GM19438 (cell line): Measurements from ENCODE around the gene TMEM245.
"Not testable (repeated sequence)": the region's sequence is repeated elsewhere in the genome, so short reads cannot be mapped to it uniquely, and the experiment has no call there.

Experiments
- ATAC-seq: cut with Tn5 transposase; IDR thresholded peaks from one replicate; pipeline ENCODE4 v1.9.1; 2021; ENCODE audit warnings: low read depth; ENCODE audit not compliant: unreplicated experiment

Gene TMEM245

DNA sequence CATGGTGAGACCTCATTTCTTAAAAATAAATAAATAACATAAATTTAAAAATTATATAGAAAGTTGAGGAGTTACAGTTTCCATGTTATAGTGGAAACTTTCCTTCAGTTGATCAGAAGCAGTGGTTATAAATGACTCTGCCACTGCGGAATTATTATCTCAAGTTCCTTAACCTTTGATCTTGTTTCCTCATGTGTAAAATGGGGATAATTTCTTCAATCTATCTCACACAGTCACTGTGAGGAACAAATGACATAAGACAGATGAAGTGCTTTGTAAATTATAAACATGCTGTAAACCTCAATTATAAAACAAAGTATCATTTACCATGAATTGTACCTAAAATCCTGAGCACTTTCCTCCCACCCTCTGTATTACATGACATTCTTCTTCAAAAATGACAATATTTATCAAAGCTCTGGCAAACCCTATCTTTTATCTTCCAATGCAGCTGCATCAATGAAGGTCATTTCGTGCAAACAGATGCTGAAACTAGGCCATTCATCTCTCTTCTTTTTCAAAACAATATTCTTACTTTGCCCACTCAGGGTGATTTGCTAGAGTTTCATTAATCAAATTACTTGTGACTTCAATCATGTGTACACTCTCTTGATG, 46.8 kb downstream of the TMEM245 start:
- ATAC-seq: no peak

DNA sequence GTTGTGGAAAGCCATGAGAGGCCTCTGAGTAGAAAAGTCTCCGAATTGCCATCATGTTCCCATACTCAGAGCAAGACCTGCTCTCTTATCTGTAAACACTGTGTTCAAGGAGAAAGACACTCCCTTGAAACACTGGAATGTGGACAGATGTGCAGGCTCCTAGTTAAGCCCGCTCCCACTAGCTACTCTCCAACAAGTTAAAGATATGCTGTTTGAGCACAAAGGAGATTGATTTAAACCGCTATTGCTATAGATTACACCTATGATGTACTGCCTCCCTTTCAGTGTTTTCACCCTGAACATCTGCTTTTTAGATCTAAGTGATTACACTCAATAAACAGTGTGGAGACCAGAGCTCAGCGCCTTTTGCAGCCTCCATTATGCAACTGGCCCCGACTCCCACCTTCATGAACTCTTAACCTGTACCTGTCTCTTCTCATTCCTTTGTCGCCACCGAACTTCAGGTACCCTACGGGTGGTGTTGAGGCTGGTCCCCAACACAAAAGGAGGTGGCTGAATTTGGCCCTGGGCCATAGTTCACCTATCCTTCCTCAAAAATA, 47.5 kb downstream of the TMEM245 start:
- ATAC-seq: no peak

DNA sequence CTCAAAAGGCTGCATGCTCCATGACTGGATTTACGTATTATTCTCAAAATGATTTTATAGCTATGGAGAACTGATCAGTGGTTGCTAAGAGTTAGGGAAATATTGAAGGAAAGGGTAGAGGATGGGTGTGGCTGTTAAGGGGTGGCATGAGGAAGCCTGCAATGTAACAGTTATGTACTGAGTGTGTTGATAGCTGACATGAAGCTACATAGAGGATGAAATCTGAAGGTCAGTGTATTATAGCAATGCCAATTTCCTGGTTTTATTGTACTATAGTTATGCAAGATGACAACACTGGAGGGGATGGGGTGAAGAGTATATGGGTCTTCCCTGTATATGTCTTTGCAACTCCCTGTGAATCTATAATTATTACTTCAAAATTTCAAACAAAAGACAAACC, 51.0 kb downstream of the TMEM245 start:
- no peak for ATAC-seq

DNA sequence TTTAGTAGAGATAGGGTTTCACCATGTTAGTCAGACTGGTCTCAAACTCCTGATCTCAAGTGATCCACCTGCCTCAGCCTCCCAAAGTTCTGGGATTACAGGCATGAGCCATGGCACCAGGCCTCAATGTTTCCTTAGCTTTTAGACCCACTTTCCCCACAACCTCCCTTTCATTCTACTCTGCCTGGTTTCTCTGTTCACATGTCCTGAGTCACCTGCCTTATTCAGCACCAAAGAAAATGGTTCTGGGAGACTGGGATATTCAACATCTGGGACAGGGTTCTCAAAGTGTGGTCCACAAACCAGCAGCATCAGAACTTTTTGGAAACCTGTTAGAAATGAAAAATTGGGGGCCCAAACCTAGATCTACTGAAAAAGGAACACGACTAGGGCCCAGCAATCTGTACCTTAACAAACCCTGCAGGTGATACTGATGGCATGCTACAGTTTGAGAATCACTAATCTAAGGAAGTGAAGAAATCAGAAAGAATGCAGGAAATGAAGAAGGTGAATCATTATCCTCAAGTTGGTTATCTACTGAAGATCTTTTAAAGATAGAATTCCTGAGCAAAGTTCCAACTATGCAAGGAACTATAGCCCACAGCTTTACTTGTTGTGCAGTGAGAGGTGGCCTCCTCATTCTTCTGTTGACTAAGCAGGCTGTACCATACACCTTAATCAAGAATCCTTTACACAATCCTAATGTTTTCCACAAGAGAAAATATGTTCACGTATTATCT, 54.6 kb downstream of the TMEM245 start:
- ATAC-seq: no peak

DNA sequence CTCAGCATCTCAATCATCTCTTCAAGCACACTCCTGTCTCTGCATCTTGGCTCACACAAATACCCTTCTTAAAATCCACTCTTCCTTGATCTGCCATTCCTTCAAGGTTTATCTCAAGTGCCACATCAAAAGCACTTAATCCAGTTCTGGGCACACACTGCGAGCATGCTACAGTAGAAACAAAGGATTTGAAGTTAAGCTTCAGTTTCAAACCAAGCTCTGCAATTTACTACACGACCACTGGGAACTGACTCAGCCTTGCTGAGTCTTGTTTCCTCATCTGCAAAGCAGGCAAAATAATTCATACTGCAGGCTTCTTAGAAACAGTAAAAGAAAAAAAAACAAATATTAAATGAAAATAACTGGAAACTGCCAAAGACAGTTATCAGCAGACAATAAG, 56.0 kb downstream of the TMEM245 start:
- ATAC-seq: no peak

DNA sequence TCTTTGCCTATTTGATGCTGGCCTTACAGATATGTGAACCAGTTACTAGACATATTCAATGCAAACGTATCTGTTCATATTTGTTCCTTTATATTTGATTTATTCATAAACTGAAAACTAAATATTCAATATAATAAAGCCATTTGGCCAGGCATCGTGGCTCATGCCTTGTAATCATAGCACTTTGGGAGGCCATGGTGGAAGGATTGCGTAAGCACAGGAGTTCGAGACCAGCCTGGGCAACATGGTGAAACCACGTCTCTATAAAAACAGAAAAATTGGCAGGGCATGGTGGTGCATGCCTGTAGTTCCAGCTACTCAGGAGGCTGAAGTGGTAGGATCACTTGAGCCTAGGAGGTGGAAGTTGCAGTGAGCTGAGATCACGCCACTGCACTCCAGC, 57.2 kb downstream of the TMEM245 start:
- ATAC-seq: no peak

DNA sequence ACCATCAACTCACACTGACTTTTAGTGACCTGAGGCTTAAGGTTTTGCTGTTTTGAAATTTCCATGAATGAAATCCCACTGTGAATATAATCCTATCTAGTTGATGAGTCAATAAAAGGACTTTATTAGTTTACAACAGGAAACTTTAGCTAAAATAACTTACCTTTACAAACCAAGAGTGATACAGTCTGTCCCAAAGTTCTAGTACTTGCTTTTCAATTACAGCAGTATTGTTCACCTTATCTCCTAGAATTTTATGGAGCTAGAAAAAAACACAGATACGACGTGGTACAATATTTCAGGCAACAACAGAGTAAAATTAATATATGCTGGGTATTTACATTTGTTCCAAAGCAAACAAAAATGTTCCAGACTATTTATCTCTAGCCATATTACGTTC, 59.6 kb downstream of the TMEM245 start:
- ATAC-seq: no peak

DNA sequence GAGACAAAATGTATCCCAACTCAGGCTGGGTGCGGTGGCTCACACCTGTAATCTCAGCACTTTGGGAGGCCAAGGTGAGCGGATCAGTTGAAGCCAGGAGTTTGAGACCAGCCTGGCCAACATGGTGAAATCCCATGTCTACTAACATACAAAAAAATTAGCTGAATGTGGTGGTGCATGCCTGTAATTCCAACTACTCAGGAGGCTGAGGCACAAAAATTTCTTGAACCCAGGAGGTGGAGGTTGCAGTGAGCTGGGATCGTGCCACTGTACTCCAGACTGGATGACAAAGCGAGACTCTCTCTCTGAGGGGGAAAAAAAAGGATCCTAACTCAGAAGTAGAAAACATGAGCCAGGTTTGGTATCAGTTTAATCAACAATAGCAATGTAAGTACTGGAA, 66.6 kb downstream of the TMEM245 start:
- not testable (repeated sequence) for ATAC-seq

DNA sequence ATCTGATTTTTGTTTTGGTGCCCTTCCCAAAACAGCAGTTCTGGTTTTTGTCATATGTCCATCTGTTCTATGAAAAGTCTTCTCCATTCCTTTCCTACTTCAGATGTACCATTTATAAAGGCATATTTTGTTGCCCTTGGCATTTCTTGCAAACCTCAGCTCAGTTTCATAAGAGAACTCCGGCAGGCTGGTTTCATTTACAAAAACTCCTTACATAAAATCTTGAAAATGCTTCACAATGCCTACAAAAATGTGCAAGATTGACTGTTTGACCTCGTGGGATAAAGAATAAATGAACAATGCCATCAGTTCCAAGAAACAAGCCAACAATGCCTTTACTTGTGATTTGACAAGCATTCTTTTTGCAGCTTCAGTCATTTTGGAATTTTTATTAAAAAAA, 67.3 kb downstream of the TMEM245 start:
- ATAC-seq: no peak

DNA sequence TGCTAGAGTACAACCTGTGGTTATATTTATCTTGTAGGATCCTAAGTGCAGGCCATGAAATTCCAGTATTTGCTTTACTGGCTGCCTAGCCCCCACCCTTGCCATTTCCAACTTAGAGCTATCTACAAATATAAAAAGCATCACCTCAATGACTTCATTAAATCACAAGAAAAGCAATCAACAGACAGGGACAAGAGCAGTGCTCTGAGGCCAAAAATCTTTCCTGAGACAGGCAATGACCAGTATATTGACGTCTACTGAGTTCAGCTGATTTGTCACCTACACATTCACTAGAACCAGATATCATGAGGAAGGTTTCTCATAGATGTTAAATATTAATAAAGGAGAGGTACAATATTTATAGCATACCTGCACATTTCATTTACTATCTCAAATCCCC, 68.0 kb downstream of the TMEM245 start:
- no peak for ATAC-seq

DNA sequence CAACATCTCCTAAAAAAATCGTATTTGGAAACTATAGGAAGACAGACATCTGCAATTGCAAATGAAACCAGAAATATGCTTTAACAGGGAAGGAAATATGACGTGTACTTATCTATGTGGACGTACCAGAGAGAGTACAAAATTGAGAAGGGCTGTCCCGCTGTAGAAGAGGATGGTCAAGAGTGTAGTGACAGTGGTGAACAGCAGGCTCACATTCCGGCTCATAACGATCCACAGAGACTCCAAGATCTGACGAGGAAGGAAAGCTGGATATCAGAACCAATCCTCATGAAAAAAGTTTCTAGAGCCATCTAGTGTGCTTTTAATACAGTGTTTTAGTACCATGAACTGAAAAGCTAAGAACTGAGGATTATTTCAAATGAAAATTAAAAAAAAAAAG, 69.3 kb downstream of the TMEM245 start:
- no peak for ATAC-seq

DNA sequence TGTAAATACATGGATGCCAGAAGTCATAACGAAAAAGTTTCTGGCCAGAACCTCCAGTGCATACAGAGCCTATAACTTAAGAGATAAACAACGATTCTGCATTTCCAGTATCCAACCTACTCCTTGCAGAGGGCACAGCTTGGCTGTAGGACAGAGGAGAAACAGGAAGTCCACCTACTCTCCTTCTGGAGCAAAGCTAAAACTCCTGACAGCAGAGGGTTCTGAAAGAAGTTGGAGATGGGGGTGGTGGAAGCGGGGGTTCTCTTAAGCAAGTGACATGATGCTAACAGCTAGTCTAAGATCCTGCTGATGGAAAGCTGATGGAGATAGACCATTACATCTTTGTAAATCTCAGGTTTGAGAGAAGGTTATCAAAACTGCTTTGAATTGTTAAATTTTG, 70.9 kb downstream of the TMEM245 start:
- ATAC-seq: no peak

DNA sequence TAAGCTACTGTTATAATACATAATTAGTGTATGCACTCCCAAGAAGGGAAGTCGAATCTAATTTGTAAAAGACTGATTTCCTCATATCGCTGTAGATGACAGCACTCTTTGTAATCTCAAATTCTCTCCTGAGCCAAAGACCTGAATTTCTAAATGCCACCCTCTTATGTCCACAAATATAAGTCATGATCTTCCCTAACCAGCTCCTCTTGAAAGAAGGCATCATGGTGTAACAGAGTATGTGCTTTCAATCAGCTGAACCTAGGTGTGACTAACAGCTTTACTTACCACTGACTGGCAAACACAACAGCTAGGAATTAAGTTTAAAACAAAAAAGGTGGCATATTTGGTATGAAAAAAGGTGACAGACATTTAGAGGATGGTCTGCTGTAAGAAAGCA, 72.5 kb downstream of the TMEM245 start:
- ATAC-seq: no peak

DNA sequence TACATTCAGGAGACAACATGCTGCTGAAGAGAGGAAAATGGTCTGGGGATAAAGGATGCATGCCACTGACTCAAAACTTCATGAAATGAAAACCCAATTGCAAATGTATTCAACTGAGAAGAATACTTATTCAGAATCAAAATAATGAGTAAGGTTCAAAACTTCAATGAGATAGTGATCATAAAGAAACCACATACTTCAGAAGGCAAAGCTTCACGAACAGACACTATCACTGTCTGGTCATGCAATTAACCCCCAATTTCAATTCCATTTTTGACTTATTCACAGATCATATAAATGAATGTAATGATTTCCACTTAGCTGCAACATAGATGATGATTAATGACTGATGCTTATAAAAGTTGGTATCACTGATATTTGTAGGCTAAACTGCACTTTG, 73.4 kb downstream of the TMEM245 start:
- ATAC-seq: no peak

DNA sequence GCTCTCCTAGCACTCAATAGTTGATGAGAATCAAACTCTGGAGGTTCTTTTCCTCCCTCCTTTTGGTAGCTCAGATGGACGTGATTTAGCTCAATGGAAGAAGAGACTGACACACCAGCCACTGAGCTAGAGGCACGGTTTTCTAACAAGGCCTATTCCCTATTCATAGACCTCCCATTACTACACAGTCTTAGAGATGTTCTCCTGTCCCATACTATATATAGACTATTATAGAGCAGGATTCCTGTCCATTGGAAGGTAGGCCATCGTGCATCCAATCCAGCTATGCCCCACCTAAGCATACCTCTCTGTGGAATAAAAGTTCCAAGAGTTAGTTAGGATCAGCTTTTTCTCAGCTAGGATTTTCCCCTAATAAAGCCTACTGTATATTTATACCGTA, 76.2 kb downstream of the TMEM245 start:
- ATAC-seq: no peak

DNA sequence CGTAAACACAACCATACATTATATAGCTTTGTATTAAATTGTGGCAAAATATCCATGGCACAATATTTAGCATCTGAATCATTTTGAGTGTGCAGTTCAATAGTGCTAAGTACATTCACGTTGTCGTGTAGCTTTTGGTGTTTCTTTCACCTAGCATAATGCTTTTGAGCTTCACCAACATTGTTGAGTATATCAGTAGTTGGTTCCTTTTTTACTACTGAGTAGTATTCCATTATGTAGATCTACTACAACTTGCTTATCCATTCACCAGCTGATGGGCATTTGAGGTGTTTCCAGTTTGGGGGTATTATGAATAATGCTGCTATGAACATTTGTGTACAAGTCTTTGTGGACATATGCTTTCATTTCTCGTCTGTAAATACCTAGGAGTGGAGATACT, 79.2 kb downstream of the TMEM245 start:
- no peak for ATAC-seq

DNA sequence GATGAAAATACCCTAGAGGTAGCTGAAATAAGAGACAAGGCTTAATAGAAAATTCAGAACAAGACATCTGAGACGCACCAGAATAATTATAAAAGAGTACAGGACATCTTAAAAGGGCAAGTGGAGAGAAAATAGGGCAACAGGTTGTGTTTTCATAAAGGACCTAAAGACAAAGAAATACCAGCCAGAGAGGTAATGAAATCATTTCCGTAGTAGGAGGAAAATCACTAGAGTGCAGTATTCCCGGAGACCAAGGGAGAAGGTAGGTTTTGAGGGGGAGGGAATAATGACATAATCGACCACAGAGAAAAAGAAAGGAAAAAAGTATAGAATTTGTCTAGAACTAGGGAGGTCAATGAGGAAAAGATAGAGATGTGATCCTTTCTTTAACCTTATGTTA, 80.2 kb downstream of the TMEM245 start:
- no peak for ATAC-seq

DNA sequence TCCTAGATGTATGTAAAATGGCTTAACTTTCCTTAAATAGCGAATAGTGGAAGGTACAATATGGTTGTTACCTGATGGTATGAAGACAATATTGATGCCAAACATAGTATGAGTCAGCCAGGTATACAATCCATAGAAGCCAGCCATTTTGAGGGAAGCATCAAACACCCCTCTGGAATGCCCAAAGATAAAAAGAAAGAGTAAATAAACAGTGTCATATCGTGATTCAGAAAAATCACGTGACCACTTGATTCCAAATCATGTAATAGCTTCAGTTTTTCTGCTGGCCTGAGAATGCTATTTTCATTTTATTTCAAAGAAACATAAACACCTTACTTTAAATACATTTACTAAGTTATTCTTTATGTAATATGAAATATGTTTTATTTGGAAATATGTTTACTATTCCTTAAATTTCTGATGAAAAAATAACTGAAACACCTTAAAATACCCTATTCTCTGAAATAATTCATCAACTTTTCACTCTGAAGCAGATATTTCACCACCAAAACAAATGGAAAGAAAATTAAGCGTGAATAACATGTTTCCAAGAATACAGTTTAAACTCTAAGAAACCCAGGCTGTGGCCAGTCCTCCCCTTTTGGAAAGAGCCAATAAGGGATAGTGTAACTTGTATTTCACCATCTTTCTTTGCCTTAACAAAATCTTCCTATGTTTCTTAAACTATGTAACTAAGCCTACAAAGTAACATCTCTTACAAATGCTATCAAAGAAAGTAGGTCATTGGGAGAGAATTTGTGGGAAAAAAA, 81.6 kb downstream of the TMEM245 start:
- ATAC-seq: no peak

DNA sequence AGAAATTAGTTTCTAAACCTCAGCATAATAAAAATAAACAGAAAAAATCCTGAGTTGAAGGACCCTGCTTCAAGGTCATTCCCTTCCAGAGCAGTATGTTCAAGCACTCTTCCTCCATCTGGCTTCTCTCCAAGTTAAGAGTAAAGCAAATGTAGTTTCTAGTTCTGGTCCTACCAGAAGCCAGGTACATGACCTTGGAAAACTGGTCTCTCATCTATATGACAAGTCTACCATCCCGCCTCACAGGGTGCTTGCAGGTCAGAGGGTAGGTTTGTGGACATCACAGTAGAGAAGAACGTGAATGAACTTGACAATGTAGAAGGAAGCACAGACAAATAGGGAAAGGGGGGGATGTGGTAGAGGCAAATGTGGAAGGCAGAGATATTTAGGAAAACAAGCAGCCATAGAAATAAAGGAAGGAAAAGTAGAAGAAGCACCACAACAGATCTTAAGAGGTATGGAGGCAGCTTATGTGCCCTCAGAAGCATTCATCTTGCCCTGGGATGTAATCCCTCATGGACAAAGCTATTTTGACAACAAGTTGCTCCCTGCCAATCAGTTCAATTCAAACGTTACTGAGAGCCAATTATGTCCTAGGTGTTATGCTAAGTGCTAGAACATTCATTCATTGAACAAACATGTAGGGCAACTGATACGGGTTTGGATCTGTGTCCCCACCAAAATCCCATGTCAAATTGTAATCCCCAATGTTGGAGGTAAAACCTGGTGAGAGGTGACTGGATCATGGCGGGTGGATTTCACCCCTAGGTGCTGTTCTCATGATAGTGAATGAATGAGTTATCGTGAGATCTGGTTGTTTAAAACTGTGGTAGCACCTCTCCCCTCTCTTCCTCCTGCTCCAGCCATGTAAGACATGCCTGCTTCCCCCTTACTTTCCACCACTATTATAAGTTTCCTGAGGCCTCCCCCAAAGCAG, 82.7 kb downstream of the TMEM245 start:
- no peak for ATAC-seq

DNA sequence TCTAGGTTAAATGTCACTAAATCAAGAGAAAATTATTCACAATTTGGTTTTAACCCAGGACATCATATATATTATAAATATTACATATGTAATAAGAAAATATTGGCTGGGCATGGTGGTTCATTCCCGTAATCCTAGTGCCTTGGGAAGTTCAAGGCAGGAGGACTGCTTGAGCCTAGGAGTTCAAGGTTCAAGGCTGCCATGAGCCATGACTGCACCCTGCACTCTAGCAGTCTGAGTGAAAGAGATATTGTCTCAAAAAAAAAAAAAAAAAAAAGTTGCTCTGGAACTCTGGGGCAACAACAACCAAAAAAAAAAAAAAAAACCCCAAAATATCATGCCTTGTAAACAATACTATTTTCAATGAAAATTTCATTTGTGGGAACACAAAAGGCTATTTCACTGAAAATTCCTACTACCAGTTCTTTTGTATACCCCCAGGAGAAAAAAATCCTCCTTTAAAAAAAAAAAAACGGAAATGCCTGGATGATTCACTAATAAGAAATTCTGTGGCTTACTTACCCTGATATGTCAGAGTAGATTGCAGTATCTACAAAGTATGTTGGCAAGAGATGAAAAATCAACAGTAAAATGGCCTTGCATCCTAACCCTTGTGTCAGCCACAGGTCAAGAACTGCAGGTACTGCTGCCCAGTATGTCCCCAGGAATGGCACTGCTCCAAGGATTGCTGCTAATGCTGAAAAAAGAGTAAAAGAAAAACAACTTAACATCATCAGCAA, 83.9 kb downstream of the TMEM245 start:
- no peak for ATAC-seq
